Astrocyte of the hippocampus (primary cell): Measurements from ENCODE around the gene SCAPER.
A peak's percentile ranks its signal among the peaks of the same experiment; 100 is the strongest.

Experiments used
- DNase-seq: peaks from one replicate; pipeline ENCODE4 v3.0.0; 2011; ENCODE audit warnings: low read depth, low spot score

SCAPER gene

DNA sequence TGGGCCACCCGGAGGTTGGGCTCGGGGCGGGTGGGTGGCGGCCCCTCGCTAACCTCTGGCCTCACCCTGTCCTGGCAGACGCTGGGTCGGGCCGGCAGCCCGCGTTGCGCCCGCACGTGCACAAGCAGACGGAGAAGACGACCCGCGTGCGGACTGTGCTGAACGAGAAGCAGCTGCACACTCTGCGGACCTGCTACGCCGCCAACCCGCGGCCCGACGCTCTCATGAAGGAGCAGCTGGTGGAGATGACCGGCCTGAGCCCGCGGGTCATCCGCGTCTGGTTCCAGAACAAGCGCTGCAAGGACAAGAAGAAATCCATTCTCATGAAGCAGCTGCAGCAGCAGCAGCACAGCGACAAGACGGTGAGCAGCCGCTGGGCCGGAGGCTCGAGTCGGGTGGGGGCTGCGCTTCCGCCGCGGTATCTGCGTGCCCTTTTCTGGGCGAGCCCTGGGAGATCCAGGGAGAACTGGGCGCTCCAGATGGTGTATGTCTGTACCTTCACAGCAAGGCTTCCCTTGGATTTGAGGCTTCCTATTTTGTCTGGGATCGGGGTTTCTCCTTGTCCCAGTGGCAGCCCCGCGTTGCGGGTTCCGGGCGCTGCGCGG is 564.8 kb downstream of the SCAPER start:
- peak; percentile 58 for DNase-seq

DNA sequence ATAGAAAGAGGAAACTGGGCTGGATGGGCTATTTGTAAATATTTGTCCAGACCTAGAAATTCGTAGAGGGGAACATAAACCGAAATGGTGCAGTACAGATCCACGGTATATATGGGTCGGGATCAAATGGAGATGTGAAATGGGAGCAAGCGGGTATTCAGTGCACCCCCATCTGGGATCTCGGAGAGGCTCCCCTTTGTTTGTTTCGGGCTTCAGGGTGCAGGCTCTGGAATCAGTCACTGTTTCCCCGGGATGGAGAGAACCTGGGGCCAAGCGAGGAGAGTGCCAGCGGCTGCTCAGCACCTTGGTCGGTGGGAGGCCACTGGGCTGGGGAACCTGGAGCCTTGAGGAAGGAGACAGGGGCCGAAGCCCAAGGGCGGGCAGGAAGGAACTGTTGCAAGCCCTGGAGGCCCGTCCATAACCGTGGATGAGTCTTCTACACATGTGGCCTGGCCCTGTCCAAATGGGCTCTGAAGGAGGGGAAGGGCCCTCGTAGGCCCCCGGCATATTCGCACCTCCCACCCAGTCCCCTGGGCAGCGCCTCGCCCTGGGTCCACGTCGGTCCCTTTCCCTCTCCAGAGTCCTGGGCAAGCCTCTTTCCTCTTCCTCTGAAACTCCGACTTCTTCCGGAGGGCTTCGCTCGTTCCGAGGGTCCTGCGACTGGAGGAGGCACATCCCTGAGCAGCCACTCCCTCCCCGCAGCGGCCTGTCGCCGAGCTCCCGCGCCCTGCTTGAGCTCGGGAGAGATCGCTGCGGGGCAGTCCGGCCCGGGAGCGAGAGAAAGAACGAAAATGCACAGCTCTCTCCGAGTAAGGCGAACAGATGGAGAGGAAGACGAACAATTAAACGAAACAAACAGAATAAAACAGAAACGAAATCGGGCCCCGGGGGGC is 565.6 kb downstream of the SCAPER start:
- DNase-seq, result peak; percentile 65

DNA sequence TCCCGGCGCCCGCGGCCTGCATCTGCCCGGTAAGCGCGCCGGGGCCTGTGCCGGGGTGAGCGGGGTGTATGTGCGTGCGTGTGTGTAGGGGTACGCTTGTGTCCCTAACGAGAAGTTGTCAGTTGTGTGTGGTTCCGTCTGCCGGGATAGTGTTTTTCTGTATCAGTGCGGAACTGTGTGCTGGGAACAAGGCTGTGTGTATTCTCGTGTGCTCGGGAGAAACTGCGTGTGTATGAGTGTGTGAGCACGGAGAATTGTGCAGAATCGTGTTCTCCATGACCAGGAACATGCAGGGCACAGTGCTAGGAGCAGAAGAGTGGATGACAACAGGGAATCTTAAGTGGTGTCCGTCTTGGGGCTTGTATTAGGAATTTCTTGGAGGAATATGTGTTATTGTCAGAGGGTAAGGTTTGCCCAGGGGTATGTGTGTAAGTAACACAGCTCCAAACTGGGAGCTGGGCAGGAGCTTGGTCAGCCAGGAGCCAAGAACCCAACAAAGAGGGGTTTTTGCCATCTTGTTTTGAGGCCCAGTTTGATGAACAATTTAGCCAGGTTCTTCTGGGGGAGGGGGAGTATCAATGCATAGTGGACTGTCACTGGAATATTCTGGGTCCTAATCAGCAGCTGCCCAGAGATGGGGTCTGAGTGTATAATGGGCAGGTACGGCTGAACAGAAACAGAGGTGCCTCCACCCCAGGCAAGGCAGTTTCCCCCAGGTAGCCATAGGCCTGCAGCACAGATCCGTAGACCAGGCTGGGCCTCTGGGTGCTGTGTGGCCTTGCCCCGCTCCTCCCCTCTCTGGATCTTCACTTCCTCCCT is 566.4 kb downstream of the SCAPER start:
- no peak for DNase-seq

DNA sequence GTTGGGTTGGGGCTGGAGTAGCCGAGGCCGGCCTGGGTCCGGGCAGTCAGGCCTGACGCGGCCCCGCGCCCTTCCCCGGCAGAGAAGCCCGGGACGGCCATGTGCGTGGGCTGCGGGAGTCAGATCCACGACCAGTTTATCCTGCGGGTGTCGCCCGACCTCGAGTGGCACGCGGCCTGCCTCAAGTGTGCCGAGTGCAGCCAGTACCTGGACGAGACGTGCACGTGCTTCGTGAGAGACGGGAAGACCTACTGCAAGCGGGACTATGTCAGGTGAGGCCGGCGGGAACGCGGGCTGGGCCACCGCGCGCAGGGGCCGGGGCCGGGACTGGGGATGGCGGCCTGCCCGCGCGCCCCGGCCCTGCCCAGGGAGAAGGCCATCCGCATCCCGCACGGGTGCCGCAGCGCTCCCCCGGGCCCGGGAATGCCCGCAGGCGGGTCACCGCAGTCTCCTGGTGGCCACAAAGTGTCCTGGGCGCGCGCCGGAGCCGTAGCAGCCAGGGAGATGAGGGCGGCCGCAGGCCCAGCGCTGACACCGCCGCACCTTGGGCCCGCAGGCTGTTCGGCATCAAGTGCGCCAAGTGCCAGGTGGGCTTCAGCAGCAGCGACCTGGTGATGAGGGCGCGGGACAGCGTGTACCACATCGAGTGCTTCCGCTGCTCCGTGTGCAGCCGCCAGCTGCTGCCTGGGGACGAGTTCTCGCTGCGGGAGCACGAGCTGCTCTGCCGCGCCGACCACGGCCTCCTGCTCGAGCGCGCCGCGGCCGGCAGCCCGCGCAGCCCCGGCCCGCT is 567.2 kb downstream of the SCAPER start:
- peak; percentile 55 for DNase-seq

DNA sequence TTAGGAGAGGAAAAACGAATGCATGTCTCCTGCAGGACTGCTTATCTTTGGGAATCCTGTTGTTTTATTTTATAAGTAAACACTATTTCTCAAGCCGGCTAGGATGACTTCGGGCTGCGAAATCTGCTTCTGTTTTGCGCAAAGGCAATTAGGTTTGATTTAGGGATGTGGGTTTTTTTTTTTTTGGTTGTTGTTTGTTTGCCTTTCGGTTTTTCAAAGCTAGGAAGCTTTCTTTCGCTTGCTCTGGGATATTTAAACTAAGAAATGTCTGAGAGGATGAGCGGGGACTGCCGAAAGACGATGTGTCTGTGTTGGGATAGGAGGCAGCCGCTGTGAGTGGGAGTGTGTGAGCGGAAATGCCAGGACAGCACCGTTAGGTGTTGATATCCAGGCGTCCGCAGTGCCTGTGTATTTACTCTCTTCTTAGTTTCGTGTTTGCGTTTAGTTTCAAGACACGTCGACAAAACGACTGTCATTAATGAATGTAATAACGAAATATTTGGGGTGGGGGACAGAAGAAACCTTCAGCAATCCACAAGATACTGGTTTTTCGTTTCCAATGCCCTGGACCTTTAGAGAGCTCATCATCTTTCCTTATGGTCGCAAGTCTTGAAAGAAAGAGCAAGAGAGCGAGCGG is 568.0 kb downstream of the SCAPER start:
- peak; percentile 42 for DNase-seq

DNA sequence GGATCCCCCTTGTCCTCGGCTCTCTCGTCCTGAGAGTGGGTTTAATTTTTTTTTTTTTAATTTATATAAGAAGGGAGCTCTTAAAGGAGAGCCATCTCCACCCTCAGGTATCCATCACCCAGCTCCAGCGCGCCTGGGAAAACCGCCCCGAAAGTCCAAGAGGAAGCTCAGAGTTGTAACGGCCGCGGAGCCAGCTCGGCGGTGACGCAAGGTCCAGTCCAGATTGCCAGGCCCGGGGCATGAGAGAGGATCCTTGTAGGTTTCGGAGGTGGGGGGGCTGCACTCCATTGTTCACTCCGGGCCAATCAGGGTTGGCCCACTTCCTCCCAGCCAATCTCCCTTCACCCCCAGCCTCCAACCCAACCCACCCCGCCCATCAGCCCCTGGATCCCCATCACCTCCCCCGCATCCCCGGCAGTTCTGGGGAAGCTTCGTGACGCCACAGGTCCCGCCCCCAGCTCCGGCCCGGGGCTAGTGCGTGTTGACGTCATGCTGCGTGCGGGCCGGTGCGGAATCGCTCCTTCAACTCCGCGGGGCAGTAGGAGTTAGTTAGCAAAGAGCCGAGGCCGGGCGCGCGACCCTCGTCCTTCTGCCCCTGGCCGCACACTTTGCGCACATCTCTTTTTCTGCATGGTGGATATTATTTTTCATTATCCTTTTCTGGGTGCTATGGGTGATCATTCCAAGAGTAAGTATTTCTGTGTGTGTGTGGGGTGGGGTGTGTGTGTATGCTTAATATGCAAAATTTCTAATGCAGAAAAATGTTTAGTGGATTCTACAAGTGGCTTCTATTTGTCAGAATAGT is 568.7 kb downstream of the SCAPER start, which contains the start of gene ISL2:
Gene ISL2, plus strand, starts transcription at position 520 of the 805 bp plus-strand sequence. Its CDS starts 111 bp downstream, at position 631.
- peak; percentile 88 for DNase-seq

DNA sequence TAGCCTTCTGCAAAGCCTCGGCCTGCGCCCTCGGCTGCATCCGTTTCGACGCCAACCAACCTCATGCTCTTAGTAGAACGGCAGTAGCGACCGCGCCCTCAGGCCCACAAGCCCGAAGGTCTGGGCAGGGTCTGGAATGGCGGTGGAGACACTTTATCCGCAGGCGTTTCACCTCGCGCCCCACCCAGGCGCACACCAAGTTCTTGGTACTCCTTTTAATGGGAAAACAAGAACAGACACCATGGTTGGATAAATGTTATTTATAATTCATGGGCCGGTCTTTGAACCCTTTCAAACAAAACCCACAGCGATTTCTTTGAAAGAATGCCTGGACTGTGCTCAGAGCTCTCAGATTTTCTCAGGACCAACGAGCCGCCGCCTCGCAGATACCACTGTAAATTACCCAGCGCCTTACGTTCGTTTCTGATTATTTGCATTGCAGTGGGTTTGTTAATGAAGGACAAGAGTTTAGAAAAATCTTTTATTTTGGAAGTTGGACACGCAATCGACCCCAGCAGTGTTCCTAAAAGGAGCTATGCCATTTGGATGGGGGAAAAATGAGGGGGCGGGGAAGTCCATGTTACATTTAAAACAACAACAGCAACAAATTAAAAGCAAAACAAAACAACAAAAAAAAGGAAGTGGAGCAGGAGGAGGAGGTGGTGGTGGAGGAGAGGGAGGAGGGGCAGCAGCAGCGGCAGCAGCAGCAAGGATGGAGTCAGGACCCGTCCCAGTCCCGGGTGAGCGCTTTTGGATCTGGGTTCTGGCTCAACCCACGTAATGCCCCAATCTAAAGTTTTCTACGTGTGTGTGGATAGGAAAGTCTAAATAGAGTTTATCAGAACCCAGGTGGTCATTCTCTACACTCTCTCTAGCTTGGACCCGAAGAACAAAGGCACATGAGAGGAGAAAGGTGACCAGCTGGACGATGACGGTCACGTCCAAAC is 569.6 kb downstream of the SCAPER start:
- DNase-seq, result peak; percentile 45

DNA sequence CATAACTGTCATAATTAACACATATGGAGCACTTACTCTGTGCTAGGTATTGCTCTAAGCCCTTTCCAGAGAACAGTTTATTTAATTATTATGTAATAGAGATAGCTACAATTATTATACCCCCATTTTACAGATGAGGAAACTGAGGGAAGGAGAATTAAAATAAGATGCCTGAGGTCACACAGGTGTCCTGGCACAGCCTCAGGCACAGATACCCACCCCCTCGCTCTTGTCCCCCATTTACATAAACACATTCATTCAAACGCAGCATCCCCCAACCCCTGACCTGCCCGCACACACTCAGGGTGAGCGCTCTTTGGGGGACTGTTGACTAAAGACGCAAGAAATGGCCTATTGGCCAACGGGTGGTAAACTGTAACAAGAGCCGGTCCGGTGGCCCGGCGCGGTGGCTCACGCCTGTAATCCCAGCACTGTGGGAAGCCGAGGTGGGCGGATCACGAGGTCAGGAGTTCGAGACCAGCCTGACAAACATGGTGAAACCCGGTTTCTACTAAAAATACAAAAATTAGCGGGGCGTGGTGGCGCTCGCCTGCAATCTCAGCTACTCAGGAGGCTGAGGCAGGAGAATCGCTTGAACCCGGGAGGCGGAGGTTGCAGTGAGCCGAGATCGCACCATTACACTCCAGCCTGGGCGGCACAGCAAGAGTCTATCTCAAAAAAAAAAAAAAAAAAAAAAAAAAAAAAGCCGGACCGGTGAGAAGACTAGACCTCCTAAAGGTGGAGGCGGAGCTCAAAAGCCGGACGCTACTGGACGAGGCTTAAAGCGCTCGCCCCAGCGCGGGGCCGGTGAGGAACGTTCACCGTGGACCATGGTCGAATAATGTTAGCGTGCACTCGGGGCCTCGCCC is 570.5 kb downstream of the SCAPER start:
- DNase-seq, result no peak

DNA sequence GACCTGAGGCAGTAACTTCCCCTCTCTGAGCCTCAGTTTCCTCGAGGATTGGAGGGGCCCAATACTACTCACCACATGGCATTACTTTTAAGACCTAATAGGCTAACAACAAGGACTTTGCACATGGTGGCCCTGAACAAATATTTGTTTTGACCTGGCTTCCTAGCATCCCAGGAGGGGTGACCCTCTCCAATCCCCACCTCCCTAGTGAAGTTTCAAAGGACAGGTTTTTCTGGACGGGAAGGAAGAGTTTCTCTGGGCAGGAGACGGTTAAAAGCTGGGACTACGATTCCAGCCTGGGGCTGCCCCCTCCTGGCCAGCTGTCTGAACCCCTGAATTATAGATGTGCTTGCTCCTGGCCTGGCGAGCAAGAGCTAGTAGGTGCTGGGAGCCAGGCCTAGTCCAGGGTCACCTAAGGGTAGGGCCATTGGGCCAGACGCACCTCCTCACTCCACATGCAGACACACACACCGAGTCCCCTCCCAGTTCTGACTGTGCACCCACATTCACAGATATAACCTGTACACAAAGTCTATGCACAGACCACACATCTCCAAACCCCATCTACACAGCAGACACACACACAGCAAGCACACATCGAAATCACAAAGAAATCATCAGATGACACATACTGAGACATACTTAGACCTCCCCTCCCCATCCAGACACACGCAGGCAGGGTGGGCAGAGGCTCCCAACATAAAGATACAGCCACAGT is 571.3 kb downstream of the SCAPER start:
- DNase-seq, result no peak

DNA sequence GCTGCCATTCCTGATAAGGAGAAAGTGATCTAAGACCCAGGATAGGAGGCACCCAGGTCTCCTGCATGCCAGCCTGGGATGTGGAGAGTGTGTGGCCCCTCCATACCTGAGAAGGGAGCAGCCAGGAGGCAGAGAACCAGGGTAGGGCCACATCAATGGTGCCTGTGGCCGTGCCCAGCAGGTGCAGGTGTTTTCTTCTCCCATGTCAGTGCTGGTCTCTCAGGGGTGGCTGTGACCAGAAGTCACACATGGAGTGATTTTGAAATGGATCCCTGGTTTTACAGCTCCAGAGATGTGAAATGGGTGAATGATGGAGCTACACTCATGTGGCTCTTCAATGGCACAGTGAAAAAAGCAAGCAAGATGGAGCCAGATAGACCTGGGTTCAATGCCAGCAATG is 571.8 kb downstream of the SCAPER start:
- no peak for DNase-seq

DNA sequence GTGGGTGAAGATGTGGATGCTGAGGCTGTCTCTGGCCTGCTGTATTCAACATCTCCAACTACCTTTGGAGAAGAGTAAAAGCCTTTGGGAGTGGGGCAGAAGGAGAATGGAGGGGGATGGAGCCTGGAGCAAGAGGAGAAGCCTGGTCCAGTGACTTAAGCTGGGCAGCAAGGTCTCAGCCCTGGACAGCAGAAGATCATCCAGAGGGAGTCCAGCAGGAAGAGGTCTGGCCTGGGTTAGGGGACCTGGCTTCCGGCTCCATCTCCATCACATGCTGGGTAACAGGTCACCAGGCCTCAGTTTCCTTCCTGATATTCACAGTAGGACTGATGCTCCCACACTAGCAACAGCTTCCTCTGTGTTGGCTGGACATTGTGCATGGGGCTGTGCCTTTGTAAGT is 572.3 kb downstream of the SCAPER start:
- DNase-seq, result no peak

DNA sequence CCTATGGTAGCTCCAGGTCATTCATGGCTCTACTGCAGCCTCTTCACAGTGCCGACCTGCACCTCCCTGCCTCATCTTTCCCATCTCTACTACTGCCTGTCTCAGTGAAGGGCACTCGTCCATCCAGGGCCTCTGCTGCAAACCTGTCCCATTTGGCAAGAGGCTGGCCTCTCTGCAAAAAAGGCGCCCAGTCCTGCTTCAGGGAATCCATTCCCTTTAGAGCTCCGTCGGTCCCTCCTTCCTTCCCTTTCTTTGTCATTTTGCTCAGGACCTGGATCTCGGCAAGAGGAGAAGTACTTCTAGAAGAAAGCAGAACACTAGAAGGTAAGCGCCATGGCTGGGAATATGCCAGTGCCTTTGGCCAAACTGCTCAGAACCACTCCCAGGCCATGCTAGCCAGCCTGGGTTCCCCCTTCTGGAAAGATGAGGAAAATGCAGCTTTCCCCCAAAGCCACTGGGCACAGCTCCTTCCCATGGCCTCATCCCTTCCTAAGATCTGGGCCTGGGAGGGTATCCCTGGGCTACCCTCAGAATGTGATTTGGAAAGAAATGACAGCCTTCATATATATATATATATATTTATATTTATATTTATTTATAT is 575.0 kb downstream of the SCAPER start:
- DNase-seq, result peak; percentile 74

DNA sequence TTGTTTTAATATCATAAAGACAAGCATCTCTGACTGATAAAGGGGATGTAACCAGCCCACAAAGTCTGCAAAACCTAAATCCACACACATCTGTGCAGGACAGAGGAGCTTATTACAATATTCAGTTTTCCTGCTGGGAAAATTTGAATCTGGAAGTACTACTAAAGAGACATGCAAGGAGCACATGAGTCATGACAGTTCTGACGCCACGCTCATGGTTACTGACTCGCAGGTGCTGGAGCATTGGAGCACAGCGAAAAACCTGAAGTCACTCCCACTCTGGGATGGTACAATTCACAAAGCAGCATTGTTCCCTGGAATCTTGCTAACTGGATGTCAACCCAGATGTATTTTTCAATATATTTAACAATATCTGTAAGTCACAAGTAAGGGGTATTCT is 576.2 kb downstream of the SCAPER start:
- DNase-seq, result no peak

DNA sequence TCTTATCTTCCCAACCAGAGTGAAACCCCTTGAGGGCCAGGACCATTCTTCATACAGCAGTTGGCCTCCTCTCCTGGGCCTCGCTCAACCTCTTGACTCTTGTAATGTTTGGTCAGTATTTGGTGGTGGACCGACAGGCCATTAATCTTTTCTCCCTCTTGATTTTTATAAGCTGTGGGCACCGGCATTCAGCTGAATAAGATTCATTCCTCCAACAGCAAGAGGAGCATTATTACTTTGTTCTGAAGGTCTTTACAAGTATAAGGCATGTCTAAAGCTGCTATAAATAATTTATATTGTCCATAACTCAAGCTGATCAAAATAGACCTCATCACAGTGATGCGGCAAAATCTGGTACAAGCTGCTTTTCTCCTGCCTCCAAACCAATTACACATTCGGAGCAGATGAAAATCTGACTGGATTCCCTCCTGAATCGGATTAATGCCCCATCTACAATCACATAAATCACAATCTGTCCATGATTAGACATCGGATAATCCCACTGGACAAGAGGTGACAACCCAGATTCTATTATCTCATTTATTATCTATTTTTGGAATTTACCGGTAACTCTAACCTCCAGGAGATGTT is 576.9 kb downstream of the SCAPER start:
- DNase-seq, result no peak

DNA sequence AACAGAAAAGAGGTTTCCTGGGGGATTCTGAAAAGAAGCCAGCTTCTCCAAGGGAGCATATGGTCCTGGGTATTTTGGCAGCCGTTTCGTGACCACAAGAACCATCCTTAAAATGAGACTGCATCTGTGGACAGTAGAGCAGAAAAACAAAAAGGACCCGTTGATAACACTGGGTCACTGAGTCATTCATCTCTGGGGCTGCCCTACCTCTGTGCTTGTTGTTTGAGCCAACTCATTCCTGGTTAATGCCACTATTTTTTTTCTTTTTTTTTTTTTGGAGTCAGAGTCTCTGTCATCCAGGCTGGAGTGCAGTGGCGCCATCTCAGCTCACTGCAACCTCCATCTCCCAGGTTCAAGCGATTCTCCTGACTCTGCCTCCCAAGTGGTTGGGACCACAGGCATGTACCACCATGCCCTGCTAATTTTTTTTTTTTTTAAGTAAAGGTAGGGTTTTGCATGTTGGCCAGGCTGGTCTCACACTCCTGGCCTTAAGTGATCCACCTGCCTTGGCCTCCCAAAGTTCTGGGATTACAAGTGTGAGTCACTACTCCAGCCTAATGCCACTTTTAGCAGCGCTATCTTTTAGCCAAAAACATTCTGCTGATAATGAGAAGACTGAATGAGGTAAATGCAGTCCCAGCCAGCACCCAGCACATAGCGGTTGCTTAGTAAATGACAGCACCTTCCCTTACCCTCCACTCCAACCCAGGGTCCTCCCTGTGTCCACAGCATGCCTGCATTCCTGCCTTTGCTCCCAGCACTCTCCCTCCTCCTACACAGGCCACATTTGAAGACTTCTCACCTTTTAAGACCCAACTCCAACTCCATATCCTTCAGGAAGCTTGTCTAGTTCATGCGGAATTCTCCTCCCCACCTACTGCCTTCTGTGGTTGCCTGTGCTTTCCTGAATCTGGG is 577.7 kb downstream of the SCAPER start:
- no peak for DNase-seq
